HG02870 (cell line): ENCODE results near the gene BCKDHB.
"Not testable (repeated sequence)": the region's sequence is repeated elsewhere in the genome, so short reads cannot be mapped to it uniquely, and the experiment has no call there.

Source experiments
- ATAC-seq: cut with Tn5 transposase; IDR thresholded peaks from one replicate; pipeline ENCODE4 v1.9.1; 2021; ENCODE audit warnings: mild to moderate bottlenecking, moderate library complexity; ENCODE audit not compliant: unreplicated experiment

Gene BCKDHB

DNA sequence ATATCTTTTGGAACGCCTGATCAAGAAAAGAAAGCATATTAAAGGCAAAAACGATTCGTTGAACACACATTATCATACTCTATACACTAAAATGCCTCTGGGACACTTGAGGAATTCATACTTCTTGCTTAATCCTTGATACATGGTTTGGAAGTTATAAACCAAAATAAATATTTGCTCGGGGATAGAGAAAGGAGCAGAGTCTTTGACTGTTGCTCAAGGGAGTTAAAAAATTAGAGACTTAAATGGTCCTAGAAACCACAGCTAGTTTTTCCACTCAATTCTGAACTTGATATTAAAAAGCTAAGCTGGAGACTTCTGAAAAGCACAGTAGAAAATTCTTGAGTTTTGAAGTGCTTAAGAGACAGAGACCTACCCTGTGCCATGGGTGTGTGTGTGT is 98.9 kb downstream of the BCKDHB start:
- no peak for ATAC-seq

DNA sequence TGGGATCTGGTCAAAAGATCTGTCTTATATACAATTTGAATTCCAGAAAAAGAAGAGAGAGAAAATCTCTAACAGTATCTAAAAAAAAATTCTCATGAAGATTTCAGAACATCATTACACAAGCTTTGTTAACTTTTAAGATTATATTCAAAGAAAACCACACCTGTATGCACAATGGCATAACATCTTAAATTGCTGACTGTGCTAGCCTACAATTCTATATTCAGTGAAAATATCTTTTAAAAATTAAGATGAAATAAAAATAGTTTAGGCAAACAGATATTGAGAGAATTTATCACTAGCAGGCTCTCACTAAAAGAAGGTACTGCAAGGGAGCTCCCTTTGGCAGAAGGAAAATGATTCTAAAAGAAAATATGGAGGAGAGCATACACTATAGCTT is 100.3 kb downstream of the BCKDHB start:
- ATAC-seq: no peak

DNA sequence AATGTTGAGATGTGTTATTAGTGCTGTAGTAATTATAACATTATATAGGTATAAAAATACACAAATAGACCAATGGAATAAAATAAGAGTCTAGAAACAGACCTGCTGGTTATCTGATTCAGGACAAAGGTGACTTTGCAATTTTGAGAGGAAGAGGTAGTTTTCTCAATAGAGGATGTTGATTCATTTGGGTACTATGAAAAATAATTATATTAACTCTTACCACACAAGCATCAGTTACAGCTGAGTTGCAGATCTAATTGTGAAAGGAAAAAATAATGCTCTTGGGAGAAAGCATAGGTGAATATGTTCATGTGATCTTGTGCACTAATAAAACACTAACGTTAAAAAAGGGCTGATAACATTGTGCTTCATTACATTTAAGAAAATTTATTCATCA is 103.0 kb downstream of the BCKDHB start:
- peak; percentile 47 for ATAC-seq

DNA sequence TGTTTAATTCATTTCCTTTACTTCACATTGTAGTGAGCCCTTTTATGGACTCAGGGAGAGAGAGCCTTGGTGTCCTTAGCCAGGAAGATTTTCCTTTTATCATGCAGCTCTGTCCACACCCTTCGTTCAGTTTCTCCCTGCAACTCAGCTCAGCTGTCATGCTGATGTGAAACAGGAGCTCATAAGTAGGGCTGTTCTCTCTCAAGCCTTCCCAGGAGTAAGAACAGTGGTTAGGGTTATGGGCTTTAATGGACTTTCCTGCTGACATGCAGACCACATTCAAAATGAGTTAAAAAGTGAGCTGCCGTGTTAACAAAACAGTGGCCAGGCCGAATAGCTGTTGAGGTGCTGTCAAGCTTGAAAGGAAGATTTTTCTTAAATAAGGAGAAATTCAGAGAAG is 104.1 kb downstream of the BCKDHB start:
- ATAC-seq: peak; percentile 71

DNA sequence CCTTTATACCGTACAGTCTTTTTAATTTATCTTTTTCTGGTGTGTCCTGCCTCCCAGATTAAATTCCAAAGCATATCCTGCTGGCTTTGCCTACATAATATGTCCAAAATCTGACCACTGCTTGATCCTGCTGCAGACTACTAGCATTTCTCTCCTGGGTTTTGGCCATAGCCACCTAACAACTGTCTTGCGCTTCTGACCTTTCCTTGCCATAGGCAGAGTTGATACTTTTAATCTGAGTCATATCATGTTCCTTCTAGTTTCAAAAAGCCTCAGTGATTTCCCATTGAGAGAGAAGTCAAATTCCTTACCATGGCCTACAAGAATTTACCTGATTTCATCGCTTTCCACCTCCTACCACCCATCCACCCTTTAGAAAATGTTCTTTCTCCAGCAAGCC is 104.8 kb downstream of the BCKDHB start:
- ATAC-seq: peak; percentile 39

DNA sequence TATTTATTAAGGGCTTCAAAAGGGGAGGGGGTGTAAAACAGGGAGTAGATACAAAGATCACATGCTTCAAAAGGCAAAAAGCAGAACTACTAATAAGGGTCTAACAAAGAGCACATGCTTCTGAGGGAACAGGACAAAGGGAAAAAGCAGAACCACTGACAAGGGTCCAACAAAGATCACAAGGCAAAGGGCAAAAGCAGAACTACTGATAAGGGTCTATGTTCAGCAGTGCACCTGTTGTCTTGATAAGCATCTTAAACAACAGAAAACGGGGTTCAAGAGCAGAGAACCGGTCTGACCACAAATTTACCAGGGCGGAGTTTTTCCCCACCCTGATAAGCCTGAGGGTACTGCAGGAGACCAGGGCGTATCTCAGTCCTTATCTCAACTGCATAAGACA is 105.4 kb downstream of the BCKDHB start:
- not testable (repeated sequence) for ATAC-seq

DNA sequence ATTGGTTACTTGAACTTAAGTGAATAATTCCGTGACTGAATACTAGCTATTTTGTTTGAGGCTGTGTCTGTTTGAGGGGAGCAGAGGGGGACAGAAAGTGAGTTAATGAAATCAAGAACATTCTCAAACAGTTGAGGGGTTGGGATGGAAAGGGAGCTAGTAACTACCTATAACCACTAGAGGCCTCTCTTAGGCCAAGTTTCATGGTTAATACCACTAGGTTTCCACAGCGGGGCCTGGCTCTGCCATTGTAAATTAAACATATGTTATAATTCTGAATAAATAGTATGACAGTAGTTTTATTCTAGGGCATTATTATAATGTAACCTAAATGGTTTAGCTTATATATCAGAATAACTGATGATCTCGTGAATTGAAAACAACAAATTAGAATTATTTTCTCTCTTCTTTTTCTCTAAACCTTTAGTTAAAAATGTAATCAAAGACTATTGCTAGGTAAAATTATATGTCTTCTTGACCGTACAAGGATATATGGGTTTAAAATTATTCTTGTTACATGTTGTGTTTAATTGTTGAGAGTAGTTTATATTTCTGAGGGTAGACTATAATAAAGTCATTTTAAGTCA is 108.1 kb downstream of the BCKDHB start:
- peak; percentile 62 for ATAC-seq

DNA sequence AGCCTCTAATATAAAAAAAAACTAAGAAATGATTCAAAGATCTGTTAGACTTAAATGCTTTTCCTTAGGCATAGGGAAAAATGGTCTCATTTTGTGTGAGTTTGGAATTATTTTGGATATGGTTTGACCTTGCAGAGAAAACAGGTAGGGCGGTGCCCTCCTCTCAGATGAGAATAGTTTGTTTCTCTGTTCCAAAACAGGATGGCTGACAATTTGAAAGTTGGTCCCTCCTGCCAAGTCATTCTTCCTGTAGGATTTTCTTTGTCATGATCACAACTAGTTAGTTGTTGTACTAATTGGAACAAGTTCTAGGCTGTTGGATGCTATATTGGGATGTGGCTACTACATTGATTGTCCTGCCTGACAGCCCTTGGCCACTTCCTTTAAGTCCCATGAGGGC is 108.6 kb downstream of the BCKDHB start:
- ATAC-seq: no peak

DNA sequence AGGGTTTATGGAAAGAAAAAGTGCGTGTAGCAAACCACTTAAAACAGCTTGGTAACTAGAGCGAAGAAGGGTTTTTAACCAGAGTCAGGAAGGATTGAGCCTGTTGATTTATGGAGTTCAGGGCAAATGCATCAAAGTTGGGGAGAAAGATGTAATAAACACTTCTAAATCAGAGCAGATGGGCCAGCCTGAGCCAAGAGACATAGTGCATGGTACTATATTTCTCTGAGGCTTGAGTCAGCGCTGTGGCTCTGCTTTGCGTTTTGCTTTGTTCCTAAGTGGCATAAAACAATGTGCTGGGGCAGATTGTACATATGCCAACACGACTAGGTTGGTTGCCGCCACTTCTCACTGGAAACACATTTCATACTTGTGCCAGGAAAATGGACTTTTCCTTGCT is 111.3 kb downstream of the BCKDHB start:
- no peak for ATAC-seq

DNA sequence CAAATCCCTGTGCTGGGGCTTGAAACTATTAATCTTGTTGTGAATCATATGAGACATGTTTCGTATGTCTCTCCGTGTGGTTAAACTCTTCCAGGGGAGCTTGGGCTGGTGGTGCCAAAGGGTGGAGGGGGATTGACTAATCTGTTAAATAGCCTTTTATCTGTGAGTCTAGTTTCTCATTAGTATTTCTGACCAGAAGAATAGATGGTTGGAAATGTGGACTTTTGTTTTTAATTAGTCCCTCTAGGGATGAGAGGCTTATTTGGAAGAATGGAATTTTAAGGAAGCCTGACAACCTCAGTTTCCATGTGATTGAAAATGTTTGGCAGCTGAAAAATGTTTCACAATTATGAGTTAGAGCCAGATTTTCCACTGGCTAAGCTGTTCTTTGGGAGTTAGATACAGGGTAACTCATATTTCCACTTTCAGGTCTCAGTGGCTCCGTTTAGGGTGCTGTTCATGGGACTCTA is 117.3 kb downstream of the BCKDHB start:
- no peak for ATAC-seq

DNA sequence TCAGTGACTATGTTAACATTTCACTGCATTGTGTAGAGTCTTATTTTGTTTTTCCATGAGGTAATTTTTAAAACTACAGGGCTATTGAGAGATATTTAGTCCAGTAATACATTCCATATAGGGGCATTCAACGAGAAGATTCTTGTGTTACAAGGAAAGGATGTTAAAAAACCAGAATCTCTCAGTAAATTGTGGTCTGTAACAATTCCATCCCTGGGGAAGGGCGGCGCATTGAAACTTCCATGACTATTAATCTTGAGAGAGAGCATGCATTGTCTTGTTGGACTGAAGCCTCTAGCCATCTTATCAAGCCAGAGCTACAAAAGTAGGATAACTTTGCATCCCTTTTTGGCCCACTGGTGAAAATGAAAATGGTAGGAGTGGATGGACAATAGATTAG is 119.7 kb downstream of the BCKDHB start:
- ATAC-seq: no peak

DNA sequence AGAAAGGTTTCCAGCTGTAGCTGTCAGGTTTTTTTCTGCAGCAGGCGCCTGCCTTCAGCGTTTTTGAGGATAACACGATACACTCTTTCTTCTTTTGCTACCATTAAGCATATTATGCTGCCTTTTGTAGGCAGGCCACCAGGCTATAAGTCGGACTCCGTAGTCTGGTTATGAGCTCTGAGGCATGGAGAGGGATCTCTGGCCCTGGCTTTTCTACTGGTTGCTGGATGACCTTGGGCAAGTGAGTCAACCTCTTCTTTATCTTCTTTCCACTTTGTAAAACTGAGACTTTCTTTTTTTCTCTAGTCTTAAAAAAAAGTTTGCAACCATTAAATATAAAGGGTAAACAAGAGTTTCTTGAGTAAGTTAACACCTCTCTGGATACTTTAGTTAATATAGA is 120.2 kb downstream of the BCKDHB start:
- ATAC-seq: no peak

DNA sequence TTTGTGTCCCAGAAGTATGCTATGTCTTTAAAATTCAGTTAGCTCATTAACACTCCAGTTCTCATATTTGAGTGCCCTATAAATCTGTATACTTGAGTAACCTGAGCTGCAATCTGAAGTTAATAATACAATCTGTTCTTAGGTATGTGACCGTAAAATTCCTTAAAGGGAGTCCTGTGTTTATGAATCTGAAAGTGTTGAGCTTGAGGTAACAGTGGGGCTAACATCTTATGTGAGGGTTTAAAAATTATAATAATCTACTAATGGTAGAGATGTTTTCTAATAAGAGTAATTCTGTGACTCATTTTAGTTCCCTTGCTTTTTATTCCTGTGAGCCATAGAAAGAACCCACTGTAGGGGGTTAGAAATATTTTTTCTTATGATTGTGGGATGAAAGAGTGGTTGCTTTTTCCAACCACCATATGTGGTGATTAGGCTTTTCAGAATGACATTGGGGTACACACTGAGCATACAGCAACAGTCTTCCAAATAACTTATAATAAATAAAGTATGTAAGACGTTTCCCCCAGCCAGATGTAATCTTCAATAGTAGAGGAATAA is 121.2 kb downstream of the BCKDHB start:
- no peak for ATAC-seq

DNA sequence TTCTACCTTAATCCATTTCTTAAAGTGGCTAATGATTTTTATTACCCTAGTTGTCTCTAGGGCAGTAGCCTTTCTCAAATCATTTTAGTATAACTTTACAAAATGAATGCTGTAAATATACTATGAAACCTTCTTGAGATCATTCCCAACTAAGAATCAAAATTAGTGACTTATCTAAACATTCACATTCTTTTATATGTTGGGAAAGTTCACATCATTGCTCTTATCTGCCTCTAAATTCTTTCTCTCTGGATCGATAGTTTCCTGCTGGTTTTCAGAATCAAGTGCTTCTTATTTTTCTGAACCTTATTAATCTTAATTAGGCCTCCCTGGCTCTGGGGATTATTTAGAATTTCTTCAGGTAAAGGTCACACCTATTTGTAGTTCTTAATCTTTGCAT is 126.8 kb downstream of the BCKDHB start:
- no peak for ATAC-seq

DNA sequence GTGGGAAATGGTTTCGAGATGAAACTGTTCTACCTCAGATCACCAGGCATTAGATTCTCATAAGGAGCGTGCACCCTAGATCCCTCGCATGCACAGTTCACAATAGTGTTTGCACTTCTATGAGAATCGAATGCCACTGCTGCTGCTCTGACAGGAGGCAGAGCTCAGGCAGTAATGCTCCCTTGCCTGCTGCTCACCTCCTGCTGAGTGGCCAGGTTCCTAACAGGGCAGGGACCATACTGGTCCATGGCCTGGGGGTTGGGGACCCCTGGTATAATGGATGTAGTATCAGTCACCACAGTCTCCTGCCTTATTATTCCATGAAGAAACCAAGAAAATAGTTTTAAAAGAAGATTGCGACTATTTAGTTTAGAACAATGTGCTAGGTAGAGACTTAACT is 127.5 kb downstream of the BCKDHB start:
- no peak for ATAC-seq

DNA sequence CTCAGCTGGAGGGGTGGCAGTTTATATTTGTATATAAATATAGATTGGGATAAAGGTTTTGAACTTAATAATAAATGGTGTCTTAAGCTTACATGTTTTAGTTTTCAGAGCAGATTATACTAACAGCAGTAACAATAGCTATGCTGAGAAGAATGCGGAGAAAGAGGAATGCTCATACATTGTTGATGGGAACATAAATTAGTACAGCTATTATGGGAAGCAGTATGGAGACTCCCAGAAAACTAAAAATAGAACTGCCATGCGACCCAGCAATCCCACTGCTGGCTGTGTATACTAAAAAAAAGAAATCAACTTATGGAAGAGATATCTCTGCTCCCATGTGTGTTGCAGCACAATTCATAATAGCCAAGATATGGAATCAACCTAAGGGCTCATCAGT is 127.9 kb downstream of the BCKDHB start:
- no peak for ATAC-seq

DNA sequence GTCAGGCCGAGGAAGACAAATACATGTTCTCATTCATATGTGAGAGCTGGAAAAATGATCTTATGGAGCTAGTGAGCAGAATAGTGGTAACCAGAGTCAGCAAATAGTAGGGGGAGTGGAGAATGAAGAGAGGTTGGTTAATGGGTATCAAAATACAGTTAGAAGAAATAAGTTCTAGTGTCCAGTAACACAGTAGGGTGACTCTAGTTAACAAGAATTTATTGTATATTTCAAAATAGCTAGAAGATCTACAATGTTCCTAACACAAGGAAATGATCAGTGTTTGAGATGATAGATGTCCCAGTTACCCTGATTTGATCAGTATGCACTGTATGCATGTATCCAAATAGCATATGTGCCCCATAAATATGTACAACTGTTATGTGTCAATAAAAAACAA is 128.4 kb downstream of the BCKDHB start:
- no peak for ATAC-seq

DNA sequence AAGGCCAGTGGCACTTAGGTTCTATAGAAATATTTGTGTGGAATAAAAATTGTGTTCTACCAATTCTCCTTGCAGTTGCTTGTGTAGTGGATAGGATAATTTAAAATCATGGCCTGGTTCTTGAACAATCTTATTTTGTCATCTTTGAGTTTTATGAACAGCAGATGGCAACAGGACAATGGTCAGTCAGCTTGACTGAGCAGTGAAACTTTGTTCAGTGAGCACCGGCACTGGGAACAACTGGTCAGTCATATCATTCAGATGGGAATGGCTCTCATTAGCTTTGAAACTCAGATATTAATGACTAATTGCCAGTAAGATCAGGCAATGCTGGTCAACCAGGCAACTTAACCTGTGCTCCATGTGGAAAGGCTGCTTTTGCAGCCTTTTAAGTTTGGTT is 129.2 kb downstream of the BCKDHB start:
- no peak for ATAC-seq

DNA sequence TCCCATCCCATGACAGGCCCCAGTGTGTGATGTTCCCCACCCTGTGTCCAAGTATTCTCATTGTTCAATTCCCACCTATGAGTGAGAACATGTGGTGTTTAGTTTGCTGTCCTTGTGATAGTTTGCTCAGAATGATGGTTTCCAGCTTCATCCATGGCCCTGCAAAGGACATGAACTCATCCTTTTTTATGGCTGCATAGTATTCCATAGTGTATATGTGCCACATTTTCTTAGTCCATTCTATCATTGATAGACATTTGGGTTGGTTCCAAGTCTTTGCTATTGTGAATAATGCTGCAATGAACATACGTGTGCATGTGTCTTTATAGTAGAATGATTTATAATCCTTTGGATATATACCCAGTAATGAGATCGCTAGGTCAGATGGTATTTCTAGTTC is 132.3 kb downstream of the BCKDHB start:
- not testable (repeated sequence) for ATAC-seq

DNA sequence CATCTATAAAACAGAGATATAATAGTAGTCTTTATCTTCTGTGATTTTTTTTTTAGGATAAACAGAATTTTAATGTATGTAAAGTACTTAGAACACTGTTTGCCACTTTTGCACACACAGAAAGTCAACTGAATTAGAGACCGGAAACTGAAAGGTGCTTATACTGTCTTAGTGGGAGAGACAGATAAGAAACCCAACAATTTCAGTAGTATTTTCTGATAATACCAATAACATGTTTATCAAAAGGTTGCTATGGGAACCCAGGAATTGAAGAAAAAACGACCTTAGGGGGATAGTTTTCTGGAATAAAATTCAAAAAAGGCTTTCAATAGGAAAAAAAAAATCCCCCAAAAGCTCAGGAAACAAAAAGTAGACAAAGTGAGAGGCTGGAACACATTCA is 138.6 kb downstream of the BCKDHB start:
- no peak for ATAC-seq

DNA sequence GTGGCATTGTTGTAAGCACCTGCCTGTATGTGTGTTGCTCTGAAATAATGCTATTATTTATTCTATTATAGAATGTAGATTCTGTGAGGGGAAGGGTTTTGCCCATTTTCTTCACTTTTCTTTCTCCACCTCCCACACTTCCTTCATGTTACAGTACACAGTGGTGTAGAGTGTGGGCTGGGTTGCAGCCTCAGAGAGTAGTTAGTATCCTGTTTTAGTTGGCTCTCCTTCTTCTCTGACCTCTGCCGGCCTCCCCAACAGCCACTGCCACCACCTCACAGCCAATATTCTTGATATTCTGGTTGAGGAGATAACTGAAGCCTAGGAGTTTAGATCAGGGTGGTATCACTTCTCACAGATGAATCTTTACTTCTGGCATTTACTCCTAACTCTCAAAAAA is 143.4 kb downstream of the BCKDHB start:
- no peak for ATAC-seq

DNA sequence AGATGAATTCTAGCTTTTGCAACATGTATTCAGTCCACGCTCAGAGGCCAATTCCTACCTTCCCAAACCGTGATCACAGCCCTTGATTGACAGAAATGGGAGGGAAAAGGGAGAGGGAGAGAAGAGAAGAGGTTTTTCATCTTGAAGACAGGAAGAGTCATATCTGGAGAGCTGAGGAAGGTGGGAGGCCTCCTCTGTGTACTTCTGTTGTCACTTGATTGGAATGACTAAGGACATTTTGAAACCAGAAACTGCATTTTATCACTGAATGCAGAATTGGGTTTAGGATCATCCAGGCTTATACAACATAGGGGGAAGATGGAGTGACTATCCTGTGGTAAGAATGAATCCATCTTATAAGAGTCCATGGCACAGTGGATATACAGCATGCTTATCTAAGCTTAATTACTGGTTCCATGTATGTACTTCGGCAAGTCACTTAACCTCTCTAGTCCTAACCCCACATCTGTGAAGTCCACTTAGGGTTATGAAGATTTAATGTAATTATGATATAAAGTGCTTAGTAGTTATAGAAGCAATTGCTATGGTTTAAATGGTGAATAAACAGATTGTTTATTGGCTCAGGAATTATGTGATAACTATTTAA is 144.0 kb downstream of the BCKDHB start:
- ATAC-seq: peak; percentile 68

DNA sequence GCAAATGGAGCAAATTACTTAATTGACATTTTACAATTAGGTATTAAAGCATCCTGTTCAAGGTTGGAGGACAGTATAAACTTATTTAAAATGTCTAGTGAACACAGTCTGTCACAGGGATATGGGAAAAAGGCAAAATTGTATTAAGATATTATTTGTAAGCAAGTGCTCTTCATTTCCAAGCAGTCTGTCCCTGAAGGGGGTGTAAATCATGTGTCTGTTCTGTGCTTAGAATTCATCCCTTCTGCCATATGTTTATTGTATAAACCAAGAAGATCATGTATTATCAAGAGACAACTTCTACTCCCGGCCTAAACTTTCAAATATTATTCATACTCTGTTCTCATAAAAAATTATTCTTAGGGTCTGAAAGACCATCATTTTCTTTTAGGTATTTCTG is 144.8 kb downstream of the BCKDHB start:
- ATAC-seq: no peak
